Raji (cell line): Measurements from ENCODE around the gene NLRP11.
A peak's percentile ranks its signal among the peaks of the same experiment; 100 is the strongest.

ENCODE experiments used
- POLR2A ChIP-seq: IDR thresholded peaks from 2 replicates; pipeline ENCODE4 v1.6.1; 2011; ENCODE audit warnings: low read depth, low read length, control low read depth; ENCODE audit not compliant: insufficient read depth

The NLRP11 gene

GRCh38 chr19:55831846-55832245, at the start of gene NLRP11:
Gene NLRP11 (minus strand): TSS chr19:55831999. CDS start chr19:55818174, 13,825 bp downstream.
- no peak for TF ChIP-seq POLR2A

- TF ChIP-seq POLR2A, result no peak
Measured at GRCh38 chr19:55877211-55877610, 45.4 kb upstream of the NLRP11 start.

DNA sequence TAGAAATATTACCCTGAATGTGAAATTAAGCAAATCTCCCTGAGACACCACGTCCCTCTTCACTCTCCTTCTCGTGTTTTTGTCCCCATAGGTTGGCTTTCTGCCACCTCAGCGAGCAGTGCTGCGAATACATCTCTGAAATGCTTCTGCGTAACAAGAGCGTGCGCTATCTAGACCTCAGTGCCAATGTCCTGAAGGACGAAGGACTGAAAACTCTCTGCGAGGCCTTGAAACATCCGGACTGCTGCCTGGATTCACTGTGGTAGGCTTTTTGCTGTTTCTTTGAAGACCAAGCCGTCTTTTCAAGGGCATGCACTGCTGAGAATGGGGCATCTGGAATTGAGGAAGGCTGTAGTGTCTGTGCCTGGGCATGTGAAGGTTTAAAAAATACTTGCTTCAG, 38.9 kb upstream of the NLRP11 start:
- no peak for TF ChIP-seq POLR2A

- no peak for TF ChIP-seq POLR2A
Measured at GRCh38 chr19:55867101-55867500, 35.3 kb upstream of the NLRP11 start.

GRCh38 chr19:55866521-55866920, 34.7 kb upstream of the NLRP11 start:
- no peak for TF ChIP-seq POLR2A

- TF ChIP-seq POLR2A, result 0 out of 2 replicates have a peak, but pooled peaks have one; percentile 18
Measured at GRCh38 chr19:55858969-55859368, 27.2 kb upstream of the NLRP11 start.

GRCh38 chr19:55858401-55858800, 26.6 kb upstream of the NLRP11 start:
- TF ChIP-seq POLR2A, result no peak

- TF ChIP-seq POLR2A, result no peak
Measured at GRCh38 chr19:55857974-55858373, 26.2 kb upstream of the NLRP11 start.

- 0 out of 2 replicates have a peak, but pooled peaks have one; percentile 26 for TF ChIP-seq POLR2A
Measured at GRCh38 chr19:55857149-55857548, 25.4 kb upstream of the NLRP11 start.

DNA sequence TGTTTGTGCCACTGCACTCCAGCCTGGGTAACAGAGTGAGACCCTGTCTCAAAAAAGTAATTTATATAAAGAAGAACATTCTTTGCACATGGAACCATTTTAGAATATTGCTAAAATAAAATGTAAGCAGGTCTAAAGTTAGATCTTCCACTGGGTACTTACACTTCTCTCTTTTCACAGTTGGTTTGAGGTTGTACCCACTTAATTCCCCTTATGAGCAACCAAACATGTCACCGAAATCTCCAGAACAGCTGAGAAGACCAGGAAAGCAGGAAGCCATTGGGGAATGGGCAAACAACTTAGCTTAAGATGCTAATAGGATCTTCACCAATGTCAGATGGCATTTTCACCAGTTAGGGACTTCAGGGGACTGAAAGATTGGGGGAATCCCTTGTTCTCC, 23.4 kb upstream of the NLRP11 start:
- TF ChIP-seq POLR2A, result no peak

DNA sequence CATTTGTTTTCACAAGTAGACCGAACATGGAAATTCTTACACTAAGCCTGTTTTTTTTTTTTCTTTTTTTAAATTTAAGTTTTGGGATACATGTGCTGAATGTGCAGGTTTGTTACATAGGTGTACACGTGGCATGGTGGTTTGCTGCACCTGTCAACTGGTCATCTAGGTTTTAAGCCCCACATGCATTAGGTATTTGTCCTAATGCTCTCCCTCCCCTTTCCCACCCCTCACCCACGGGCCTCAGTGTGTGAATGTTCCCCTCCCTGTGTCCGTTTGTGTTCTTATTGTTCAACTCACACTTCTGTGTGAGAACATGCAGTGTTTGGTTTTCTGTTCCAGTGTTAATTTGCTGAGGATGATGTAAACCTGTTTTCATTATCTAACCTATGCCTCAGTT, 7.1 kb upstream of the NLRP11 start:
- 0 out of 2 replicates have a peak, but pooled peaks have one; percentile 15 for TF ChIP-seq POLR2A

DNA sequence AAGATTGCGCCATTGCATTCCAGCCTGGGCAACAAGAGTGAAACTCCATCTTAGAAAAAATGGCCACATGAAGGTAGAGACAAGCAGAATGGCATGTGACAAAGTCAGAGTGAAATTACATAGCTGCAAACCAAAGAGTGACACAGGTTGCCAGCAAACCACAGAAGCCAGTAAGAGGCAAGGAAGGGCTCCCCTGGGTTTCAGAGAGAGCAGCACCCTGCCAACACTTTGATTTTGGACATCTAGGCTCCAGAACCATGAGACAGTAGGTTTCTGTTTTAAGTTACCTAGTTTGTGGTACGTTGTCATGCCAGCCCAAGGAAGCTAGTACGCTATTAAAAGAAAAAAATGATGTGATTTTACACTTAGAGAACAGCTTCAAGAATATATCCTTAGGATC, 6.5 kb upstream of the NLRP11 start:
- TF ChIP-seq POLR2A, result no peak

DNA sequence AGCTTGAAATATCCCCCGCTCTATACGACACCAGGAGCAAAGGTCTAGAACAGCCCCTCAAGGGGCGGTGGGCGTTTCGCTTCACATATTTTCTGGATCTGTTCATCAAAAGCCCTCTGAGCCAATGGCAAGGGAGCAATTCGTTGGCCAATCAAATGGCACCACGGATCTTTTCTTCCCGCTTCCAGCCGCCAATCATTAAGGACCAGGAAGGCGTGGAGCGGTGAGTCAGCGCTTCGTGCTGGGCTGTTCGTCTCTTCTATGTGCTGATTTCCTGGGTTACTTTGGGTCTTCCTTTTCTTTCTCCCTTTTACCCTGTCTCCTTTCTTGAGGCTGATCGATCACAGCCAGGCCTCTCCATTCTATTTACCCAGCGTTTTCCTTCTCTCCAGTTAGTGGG, 4.5 kb upstream of the NLRP11 start, which contains the start of gene NLRP4:
NLRP4 (plus strand) TSS at position 201 of the 400 bp plus-strand sequence. CDS start 15,541 bp downstream, outside the sequence.
- TF ChIP-seq POLR2A, result no peak

- TF ChIP-seq POLR2A, result no peak
Measured at GRCh38 chr19:55832676-55833075, 877 bp upstream of the NLRP11 start.

DNA sequence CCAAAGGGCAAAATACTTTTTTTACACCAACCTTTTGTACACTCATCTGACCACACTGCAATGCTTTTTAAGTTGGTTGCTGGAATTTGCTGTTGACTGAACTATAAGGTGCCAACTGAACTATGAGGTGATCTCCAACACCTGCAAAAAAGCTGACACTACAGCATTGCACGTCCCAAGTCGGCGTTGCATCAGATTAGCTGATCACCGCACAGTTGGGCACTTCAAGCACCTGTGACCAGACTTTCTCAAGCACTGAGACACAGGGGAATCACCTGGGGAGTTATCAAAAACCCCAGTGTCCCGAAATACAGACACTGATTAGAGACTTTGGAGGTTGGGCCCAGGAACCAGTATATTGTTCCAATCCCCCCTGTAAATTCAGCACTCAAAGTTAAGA, 1.1 kb downstream of the NLRP11 start:
- peak; percentile 35; the same call in 1 of the 2 replicates for TF ChIP-seq POLR2A

DNA sequence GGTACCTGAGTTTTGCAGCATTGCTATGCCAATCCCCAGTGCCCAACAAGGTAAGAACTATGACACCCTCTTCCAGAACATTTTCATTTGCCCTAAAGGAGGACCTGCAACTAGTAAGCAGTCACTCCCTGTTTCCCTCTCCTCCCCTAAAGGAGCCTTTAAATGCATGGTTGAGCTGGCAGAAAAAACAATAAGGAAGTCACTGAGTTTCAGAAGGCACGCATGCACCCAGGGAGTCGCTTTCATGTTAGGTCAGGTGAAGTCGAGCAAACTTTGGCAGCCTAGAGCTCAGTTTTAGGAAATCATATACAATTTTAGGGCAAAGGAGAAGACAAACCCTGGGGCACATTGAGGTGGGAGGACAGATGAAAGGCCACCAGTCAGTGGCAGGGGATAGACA, 11.8 kb downstream of the NLRP11 start:
- no peak for TF ChIP-seq POLR2A

DNA sequence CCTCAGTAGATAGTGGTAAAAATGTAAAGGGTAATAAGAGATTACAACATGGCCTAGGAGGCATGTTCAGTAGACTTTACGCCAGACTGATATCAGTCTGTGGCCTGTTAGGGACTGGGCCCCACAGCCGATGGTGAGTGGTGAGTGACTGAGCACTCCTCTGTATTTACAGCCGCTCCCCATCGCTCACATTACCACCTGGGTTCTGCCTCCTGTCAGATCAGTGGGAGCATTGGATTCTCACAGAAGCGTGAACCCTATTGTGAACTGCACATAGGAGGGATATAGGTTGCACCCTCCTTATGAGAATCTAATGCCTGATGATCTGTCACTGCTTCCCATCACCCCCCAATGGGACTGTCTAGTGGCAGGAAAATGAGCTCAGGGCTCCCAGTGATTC, 17.9 kb downstream of the NLRP11 start:
- TF ChIP-seq POLR2A, result no peak

GRCh38 chr19:55812449-55812848, 19.4 kb downstream of the NLRP11 start:
- TF ChIP-seq POLR2A, result no peak

DNA sequence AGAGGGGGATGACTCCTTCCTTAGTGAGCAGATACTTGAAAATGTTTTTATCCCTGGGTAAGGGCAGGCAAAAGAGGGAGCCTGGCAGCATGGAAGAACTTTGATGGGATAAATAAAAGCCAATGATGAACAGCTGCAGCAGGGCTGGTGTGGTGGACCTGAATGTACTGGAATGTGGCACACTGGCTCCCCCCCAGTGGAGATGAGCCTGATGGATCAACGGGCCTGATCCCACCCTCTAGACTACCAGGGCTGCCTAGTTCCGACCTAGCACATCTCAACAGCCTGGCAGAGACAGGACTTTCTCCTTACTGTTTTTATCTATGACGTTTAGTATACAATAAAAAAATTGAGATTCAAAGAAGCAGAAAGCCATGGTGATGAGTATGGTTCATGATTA, 20.5 kb downstream of the NLRP11 start:
- no peak for TF ChIP-seq POLR2A
